GM21515 (cell line): Measurements from ENCODE around the gene LARGE1.

Experiments
- ATAC-seq: cut with Tn5 transposase; IDR thresholded peaks from one replicate; pipeline ENCODE4 v1.9.1; 2021; ENCODE audit not compliant: unreplicated experiment

The LARGE1 gene

GRCh38 chr22:33886696-33887095, 33.6 kb downstream of the LARGE1 start:
- no peak for ATAC-seq

- no peak for ATAC-seq
These were observed 35.4 kb downstream of the LARGE1 start for GRCh38 chr22:33884829-33885228.

- ATAC-seq: no peak
These were observed 36.1 kb downstream of the LARGE1 start for GRCh38 chr22:33883961-33884808.

- ATAC-seq: no peak
These were observed 36.7 kb downstream of the LARGE1 start for GRCh38 chr22:33883561-33883960.

- no peak for ATAC-seq
These were observed 37.3 kb downstream of the LARGE1 start for GRCh38 chr22:33882991-33883390.

- ATAC-seq: no peak
These were observed 39.3 kb downstream of the LARGE1 start for GRCh38 chr22:33880986-33881385.

GRCh38 chr22:33879796-33880195, 40.5 kb downstream of the LARGE1 start:
- no peak for ATAC-seq

GRCh38 chr22:33875316-33875715, 45.0 kb downstream of the LARGE1 start:
- no peak for ATAC-seq

GRCh38 chr22:33874206-33874605, 46.1 kb downstream of the LARGE1 start:
- no peak for ATAC-seq

GRCh38 chr22:33873666-33874065, 46.6 kb downstream of the LARGE1 start:
- no peak for ATAC-seq

- ATAC-seq: no peak
These were observed 47.1 kb downstream of the LARGE1 start for GRCh38 chr22:33873186-33873585.

GRCh38 chr22:33871935-33872334, 48.3 kb downstream of the LARGE1 start:
- no peak for ATAC-seq

GRCh38 chr22:33869946-33870345, 50.3 kb downstream of the LARGE1 start:
- ATAC-seq: no peak

- ATAC-seq: no peak
These were observed 52.3 kb downstream of the LARGE1 start for GRCh38 chr22:33867971-33868370.

GRCh38 chr22:33867118-33867866, 53.0 kb downstream of the LARGE1 start:
- no peak for ATAC-seq

- no peak for ATAC-seq
These were observed 53.8 kb downstream of the LARGE1 start for GRCh38 chr22:33866511-33866910.

GRCh38 chr22:33865996-33866395, 54.3 kb downstream of the LARGE1 start:
- no peak for ATAC-seq

GRCh38 chr22:33865248-33865647, 55.0 kb downstream of the LARGE1 start:
- ATAC-seq: no peak

GRCh38 chr22:33864723-33865130, 55.5 kb downstream of the LARGE1 start:
- ATAC-seq: no peak

- ATAC-seq: no peak
These were observed 58.9 kb downstream of the LARGE1 start for GRCh38 chr22:33861216-33861875.

- no peak for ATAC-seq
These were observed 59.9 kb downstream of the LARGE1 start for GRCh38 chr22:33860386-33860785.

- ATAC-seq: no peak
These were observed 61.0 kb downstream of the LARGE1 start for GRCh38 chr22:33859311-33859710.
